Neural progenitor cell (in vitro differentiated cells): Measurements from ENCODE around the gene PEMT. TPM values are rescaled to one million over a fixed set of nuclear protein-coding genes. Genes with fewer than 3 reads are reported as not detected.

Experiments
- DNase-seq: peaks from one replicate; pipeline ENCODE4 v3.0.0-alpha.2; 2016; ENCODE audit warnings: low spot score
- H2AFZ ChIP-seq: fragments of 200-600 bp; sonication (generic); replicated peaks from 2 replicates; pipeline ENCODE4 v1.6.1; 2016; ENCODE audit warnings: antibody characterized with exemption
- H3F3A ChIP-seq: fragments of 200-600 bp; sonication (generic); 2 replicates; pipeline ENCODE4 v1.6.1; 2016; ENCODE audit warnings: antibody characterized with exemption, low read depth
- H3K27ac ChIP-seq: fragments of 200-600 bp; sonication (generic); 2 replicates; pipeline ENCODE4 v1.5.1; 2016; ENCODE audit warnings: mild to moderate bottlenecking
- H3K27me3 ChIP-seq: fragments of 200-600 bp; sonication (generic); 2 replicates; pipeline ENCODE4 v1.6.1; 2016; ENCODE audit warnings: mild to moderate bottlenecking, moderate library complexity
- H3K36me3 ChIP-seq: fragments of 200-600 bp; sonication (generic); 2 replicates; pipeline ENCODE4 v1.5.1; 2016
- H3K4me1 ChIP-seq: fragments of 200-600 bp; sonication (generic); 2 replicates; pipeline ENCODE4 v1.6.1; 2016; ENCODE audit warnings: mixed run types
- H3K4me2 ChIP-seq: fragments of 200-600 bp; sonication (generic); 2 replicates; pipeline ENCODE4 v1.6.1; 2016
- H3K4me3 ChIP-seq: fragments of 200-600 bp; sonication (generic); 2 replicates; pipeline ENCODE4 v1.5.1; 2016
- H3K79me2 ChIP-seq: fragments of 200-600 bp; sonication (generic); 2 replicates; pipeline ENCODE4 v1.6.1; 2016; ENCODE audit warnings: low read depth
- H3K9ac ChIP-seq: fragments of 200-600 bp; sonication (generic); 2 replicates; pipeline ENCODE4 v1.6.1; 2016
- H3K9me3 ChIP-seq: fragments of 200-600 bp; sonication (generic); 2 replicates; pipeline ENCODE4 v1.5.1; 2016; ENCODE audit warnings: low read depth
- H4K20me1 ChIP-seq: fragments of 200-600 bp; sonication (generic); 2 replicates; pipeline ENCODE4 v1.6.1; 2016; ENCODE audit warnings: low read depth
- H3K27ac Mint-ChIP-seq: 3 replicates; pipeline ENCODE4 v1.8.0; 2021; ENCODE audit warnings: mixed read lengths
- H3K27me3 Mint-ChIP-seq: 2 replicates; pipeline ENCODE4 v1.8.0; 2022; ENCODE audit warnings: low read depth, mild to moderate bottlenecking, inconsistent platforms, moderate library complexity, mixed read lengths; ENCODE audit not compliant: insufficient read depth
- H3K36me3 Mint-ChIP-seq: 3 replicates; pipeline ENCODE4 v1.8.0; 2021; ENCODE audit warnings: mixed read lengths
- H3K4me1 Mint-ChIP-seq: 3 replicates; pipeline ENCODE4 v1.8.0; 2021; ENCODE audit warnings: mixed read lengths
- H3K4me3 Mint-ChIP-seq: 3 replicates; pipeline ENCODE4 v1.8.0; 2021; ENCODE audit warnings: mild to moderate bottlenecking, moderate library complexity, mixed read lengths
- H3K9me3 Mint-ChIP-seq: 3 replicates; pipeline ENCODE4 v1.8.0; 2020; ENCODE audit warnings: mixed read lengths
- EZH2 ChIP-seq: fragments of 200-600 bp; sonication (generic); IDR thresholded peaks from 2 replicates; pipeline ENCODE4 v1.6.1; 2017; ENCODE audit warnings: antibody characterized with exemption, mild to moderate bottlenecking, moderate library complexity
- EZH2phosphoT487 ChIP-seq: fragments of 200-600 bp; sonication (generic); IDR thresholded peaks from 2 replicates; pipeline ENCODE4 v1.6.1; 2017; ENCODE audit warnings: antibody characterized with exemption
- total RNA-seq: library from RNA; depleted of rRNA; stranded (reverse); fragments of >200 nt; gene quantifications from 2 replicates; pipeline ENCODE4 v1.2.3, GENCODE V29; 2015; ENCODE audit warnings: low replicate concordance
- TF ChIP-seq, protein P1 (sequence below): fragments of 200-600 bp; sonication (generic); IDR thresholded peaks from 2 replicates; pipeline ENCODE4 v1.5.1; 2017; ENCODE audit warnings: antibody characterized with exemption, mild to moderate bottlenecking

The PEMT gene
- total RNA-seq, 1 donor from 2014 or later = 17.7 TPM

DNA sequence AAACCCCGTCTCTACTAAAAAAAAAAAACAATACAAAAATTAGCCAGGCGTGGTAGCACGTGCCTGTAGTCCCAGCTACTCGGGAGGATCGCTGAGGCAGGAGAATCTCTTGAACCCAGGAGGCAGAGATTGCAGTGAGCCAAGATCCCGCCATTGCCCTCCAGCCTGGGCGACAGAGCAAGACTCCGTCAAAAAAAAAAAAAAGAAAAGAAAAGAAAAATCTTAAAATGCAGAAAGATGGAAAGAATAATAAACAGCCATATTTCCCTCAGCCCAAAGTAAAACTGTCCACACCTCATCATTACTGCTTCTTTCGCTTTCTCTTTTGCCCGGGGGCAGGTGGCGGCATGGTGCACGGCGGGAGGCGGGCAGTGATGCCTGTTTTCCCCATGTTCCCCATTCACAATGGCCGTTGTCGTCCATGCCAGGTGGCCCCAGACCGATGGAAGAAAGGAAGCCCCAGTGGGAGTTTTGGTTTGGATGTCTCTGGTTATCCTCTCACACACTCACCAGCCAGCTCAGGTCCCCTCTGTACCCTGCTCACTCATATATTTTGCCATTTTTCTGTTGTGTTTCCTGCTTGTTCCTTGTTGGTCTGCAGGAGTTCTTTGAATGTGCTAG lies 37.0 kb upstream of the PEMT start:
- no peak overlapping the region for H2AFZ ChIP-seq
- H3K36me3 ChIP-seq = no peaks in the 10 kb centered on the region
- Mint-ChIP-seq H3K9me3 (peaks cover 6% of the 10 kb centered on the region), H3K27me3 (peaks cover 7% of the 10 kb centered on the region), H3K4me1 (peaks cover 48% of the 10 kb centered on the region), H3K27ac (no peak overlapping the region), H3K36me3 (no peaks in the 10 kb centered on the region), H3K4me3 (no peak overlapping the region)
- peaks cover 4% of the 10 kb centered on the region for H4K20me1 ChIP-seq
- peaks cover 10% of the 10 kb centered on the region for H3K27me3 ChIP-seq
- H3K9me3 ChIP-seq = no peaks in the 10 kb centered on the region
- peaks cover 14% of the 10 kb centered on the region for H3F3A ChIP-seq
- H3K27ac ChIP-seq = no peak overlapping the region
- no peak overlapping the region for H3K4me2 ChIP-seq
- peaks cover 8% of the 10 kb centered on the region for H3K4me1 ChIP-seq
- TF ChIP-seq EZH2phosphoT487 = no peak
- TF ChIP-seq EZH2 = no peak
- TF ChIP-seq, protein P1, sequence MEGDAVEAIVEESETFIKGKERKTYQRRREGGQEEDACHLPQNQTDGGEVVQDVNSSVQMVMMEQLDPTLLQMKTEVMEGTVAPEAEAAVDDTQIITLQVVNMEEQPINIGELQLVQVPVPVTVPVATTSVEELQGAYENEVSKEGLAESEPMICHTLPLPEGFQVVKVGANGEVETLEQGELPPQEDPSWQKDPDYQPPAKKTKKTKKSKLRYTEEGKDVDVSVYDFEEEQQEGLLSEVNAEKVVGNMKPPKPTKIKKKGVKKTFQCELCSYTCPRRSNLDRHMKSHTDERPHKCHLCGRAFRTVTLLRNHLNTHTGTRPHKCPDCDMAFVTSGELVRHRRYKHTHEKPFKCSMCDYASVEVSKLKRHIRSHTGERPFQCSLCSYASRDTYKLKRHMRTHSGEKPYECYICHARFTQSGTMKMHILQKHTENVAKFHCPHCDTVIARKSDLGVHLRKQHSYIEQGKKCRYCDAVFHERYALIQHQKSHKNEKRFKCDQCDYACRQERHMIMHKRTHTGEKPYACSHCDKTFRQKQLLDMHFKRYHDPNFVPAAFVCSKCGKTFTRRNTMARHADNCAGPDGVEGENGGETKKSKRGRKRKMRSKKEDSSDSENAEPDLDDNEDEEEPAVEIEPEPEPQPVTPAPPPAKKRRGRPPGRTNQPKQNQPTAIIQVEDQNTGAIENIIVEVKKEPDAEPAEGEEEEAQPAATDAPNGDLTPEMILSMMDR = no peak
- no peak for DNase-seq
- no peak overlapping the region for H3K9ac ChIP-seq
- no peaks in the 10 kb centered on the region for H3K79me2 ChIP-seq
- H3K4me3 ChIP-seq = no peak overlapping the region

DNA sequence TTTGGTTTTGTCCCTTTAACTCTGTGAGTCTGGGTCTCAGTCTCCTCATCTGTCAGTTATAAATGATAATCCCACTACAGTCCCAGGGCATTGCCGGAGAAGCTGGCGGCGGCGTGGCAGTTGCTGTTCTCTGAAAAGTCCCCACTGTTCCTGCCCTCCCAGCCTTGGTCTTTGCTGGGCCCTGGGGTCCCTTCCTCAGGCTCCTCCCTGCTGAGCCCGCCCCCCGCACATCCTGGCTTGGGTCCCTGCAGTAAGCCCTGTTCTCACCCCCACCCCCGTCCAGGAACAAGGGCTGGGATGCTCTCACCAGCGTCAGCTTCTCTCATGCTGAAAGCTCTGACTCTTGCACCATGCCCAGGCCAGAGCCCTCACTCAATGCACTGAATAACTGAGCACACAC lies 35.3 kb upstream of the PEMT start:
- Histone ChIP-seq H3K9ac (no peak overlapping the region), H3K4me2 (peak overlapping the region; percentile 73), H3K4me1 (peaks cover 8% of the 10 kb centered on the region), H2AFZ (no peak overlapping the region), H3K27ac (no peak overlapping the region), H4K20me1 (peaks cover 4% of the 10 kb centered on the region), H3K36me3 (no peaks in the 10 kb centered on the region), H3F3A (peaks cover 14% of the 10 kb centered on the region), H3K27me3 (peaks cover 10% of the 10 kb centered on the region), H3K79me2 (no peaks in the 10 kb centered on the region), H3K9me3 (no peaks in the 10 kb centered on the region), H3K4me3 (no peak overlapping the region)
- TF ChIP-seq, protein P1 = no peak
- no peak for TF ChIP-seq EZH2
- TF ChIP-seq EZH2phosphoT487 = no peak
- H3K36me3 Mint-ChIP-seq = no peaks in the 10 kb centered on the region
- H3K4me3 Mint-ChIP-seq = peak overlapping the region; percentile 53
- no peak overlapping the region for H3K27ac Mint-ChIP-seq
- H3K4me1 Mint-ChIP-seq = peaks cover 48% of the 10 kb centered on the region
- peaks cover 2% of the 10 kb centered on the region for H3K9me3 Mint-ChIP-seq
- peaks cover 7% of the 10 kb centered on the region for H3K27me3 Mint-ChIP-seq
- no peak for DNase-seq

DNA sequence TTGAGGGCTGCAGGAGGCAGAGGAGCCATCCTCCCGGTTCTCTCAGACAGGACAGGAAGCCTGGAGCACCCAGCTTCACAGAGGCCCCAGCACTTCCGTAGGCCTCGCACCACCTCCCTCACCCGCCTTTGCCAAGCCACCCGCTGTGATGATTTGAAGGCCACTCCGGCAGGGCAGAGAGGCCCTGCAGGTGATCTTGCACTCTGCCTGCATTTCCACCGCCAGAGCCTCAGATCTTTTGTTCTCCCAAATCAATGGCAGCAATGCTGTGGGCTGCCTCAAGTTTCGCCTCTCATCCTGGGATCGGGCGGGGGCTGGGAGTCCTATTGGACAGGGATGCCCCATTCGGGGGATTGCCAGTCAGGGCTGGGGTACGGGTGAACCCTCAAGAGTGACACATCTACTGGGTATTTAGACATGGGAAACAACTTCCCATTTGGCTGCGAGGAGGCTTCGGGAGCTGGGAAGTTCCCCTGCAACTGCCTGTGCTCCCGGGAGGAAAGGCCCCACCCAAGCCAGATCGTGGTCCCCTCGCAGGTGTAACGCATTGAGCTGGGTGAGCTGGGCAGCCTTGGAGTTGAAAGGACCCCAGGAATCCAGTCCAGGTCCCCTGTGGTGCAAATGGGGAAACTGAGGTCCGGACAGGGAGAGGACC lies 34.8 kb upstream of the PEMT start:
- Mint-ChIP-seq H3K4me3 (peak overlapping the region; percentile 68), H3K4me1 (peaks cover 48% of the 10 kb centered on the region), H3K9me3 (peaks cover 2% of the 10 kb centered on the region), H3K36me3 (no peaks in the 10 kb centered on the region), H3K27ac (peak overlapping the region; percentile 90), H3K27me3 (peaks cover 2% of the 10 kb centered on the region)
- Histone ChIP-seq H3K27me3 (peaks cover 10% of the 10 kb centered on the region), H3K4me3 (peak overlapping the region; percentile 29), H3K27ac (no peak overlapping the region), H3K36me3 (no peaks in the 10 kb centered on the region), H3F3A (peaks cover 14% of the 10 kb centered on the region), H4K20me1 (peaks cover 4% of the 10 kb centered on the region), H3K9me3 (no peaks in the 10 kb centered on the region), H3K4me2 (peak overlapping the region; percentile 73), H3K4me1 (peaks cover 8% of the 10 kb centered on the region), H3K79me2 (no peaks in the 10 kb centered on the region), H3K9ac (no peak overlapping the region), H2AFZ (no peak overlapping the region)
- peak; percentile 71 for DNase-seq
- TF ChIP-seq, protein P1 = no peak
- TF ChIP-seq EZH2phosphoT487 (no peak), EZH2 (no peak)
